Measurements from ENCODE around the gene NUDT3.

NUDT3 gene

DNA sequence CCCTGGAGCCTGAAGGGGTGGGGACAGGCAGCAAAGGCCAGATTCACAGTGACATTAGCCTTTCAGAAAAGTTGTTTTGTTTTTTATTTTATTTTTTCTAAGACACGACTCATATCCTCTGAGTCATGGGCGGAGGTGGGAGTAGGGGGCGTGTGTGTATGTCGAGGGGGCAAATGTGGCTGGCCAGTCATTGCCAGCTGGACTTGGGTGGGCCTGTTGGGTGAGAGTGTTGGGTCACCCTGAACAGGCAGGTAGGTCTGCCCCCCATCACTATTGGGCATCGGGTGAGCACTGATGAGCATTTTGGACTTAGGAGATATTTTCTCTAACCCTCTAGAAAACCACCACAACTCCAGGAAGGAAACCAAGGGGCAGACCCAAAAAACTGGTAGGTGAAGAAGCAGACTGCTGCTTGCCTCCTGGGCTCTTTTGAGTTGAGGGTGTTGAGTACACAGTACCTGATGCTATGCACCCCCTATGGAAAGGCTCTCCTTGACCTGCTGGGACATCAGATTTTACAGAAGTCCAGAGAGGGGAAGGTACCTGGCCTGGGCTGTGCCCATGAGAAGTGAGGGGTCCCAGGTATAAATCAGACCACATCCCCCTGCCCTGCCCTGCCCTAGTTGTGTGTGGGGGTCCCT, 149.2 kb downstream of the NUDT3 start:
- no peak overlapping the region for H3K4me3 ChIP-seq (ENCODE audit: low read length)
- TF ChIP-seq, protein P1, sequence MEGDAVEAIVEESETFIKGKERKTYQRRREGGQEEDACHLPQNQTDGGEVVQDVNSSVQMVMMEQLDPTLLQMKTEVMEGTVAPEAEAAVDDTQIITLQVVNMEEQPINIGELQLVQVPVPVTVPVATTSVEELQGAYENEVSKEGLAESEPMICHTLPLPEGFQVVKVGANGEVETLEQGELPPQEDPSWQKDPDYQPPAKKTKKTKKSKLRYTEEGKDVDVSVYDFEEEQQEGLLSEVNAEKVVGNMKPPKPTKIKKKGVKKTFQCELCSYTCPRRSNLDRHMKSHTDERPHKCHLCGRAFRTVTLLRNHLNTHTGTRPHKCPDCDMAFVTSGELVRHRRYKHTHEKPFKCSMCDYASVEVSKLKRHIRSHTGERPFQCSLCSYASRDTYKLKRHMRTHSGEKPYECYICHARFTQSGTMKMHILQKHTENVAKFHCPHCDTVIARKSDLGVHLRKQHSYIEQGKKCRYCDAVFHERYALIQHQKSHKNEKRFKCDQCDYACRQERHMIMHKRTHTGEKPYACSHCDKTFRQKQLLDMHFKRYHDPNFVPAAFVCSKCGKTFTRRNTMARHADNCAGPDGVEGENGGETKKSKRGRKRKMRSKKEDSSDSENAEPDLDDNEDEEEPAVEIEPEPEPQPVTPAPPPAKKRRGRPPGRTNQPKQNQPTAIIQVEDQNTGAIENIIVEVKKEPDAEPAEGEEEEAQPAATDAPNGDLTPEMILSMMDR (IDR thresholded peaks at IDR 0.05; ENCODE audit: insufficient read depth, low read depth, low read length, missing control alignments) = no peak
- peak; percentile 35 for DNase-seq (ENCODE audit: low read depth)

DNA sequence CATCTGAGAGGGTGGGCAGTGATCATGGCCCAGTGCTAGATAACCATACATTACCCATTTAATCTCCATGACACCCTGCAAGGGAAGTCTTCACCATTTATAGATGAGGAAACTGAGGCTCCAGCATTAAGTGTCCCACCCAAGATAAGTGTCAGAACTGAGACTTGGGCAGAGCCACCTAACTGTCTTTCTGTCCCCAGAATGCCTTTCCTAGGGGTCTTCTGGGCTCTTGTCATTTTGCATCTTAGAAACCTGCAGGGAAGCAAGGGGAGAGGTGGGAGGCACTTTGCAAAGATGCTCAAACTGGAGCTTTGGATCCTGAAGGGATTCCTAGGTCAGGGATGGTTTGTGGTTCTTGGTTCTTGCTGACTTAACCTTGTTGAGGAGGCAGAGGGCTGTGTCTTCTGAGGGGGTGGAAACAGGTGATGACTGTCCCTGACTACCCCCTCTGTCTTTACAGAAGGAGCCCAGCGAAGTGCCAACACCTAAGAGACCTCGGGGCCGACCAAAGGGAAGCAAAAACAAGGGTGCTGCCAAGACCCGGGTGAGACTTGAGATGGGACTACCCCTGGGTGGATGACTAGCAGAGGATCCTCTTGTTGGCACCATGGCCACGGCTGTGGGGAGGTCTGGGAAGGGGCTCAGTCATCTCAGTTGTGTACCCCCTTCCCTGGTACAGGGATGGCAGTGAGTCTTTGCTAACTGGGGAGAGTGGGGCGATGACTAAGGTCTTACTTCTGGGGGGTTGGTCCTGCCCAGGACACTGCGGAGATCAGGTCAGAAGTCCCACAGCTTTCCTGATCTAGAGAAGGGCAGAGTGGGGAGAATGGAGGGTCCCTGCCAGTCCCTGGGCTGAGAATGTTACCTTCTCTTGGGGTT, 150.0 kb downstream of the NUDT3 start:
- H3K4me3 ChIP-seq (ENCODE audit: low read length) = no peak overlapping the region
- DNase-seq (ENCODE audit: low read depth) = no peak
- TF ChIP-seq, protein P1 (IDR thresholded peaks at IDR 0.05; ENCODE audit: insufficient read depth, low read depth, low read length, missing control alignments) = no peak

DNA sequence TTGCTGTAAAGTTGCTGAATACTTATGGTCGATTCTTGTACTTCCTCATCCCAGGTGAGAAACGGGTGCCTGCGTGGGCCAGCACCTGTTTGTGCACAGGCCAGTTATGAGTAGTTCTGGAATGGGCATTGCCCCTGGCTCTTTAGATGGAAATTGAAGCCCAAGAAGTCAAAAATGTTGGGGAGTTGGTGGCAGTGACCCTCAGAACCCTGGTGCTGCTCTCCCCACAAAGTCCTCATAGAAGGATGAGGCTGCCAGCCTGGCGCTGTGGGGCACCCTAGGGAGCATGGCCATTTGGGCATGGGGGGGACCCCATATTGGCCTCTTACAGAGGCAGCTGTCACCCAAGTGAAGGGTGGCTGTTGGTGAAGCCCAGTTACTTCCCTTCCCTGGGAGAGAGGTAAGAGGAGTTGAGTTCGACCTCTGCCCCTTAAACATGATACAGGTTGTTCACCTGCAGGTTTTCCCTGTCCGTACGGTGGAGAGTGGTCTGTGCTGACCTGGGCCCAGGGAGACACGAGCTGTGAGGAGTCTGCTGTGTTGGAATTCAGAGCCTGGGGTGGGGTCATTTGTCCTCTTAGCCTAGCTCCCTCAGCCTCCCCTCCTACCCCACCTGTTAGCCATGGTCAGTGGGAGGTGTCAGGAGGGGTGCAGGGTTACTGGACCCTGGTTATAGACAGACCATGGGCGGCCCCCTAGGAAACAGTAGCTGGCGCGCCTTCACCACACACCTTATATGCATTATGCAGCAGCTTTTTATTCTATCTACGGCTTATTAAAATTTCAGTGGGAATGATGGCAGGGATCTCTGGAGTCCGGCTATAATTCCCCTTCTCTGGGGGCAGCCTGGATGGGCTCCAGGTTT, 150.9 kb downstream of the NUDT3 start:
- TF ChIP-seq, protein P1 (IDR thresholded peaks at IDR 0.05; ENCODE audit: insufficient read depth, low read depth, low read length, missing control alignments) = no peak
- no peak for DNase-seq (ENCODE audit: low read depth)
- H3K4me3 ChIP-seq (ENCODE audit: low read length) = no peak overlapping the region

DNA sequence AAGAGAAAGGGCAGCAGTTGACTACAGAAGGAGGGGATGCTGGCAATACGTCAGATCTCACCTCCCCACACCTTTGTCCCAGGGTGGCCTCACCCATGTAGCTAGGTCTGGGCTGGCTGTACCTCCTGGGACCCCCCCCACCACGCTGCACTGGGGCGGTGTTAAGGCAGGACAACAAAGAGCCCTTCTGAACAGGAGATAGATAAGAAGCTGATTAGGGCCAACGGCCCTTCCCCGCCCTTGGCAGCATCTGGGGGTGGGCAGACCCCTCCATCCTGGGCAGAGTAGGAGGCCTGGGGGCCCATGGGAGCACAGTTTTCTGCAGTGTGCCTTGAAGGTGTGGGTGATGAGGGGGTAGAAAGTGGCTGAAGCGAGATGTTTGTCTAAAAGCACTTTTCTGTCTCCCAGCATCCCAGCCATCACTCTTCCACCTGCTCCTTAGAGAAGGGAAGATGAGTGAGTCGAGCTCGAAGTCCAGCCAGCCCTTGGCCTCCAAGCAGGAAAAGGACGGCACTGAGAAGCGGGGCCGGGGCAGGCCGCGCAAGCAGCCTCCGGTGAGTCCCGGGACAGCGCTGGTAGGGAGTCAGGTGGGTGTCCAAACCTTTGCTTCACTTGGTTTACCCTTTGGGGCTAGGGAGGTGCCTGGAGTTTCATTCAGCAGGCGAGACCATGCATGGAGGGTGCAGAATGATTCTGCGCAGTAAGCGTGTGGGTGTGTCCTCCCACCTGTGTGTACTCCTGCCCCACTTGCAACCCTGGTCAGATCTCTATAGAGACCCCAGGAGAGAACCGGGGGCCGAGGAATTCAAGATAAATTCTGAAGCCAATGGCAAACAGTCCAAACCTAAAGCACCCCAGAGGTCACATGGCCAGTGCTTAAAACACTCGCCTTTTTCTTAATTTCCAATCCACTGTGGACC, 151.9 kb downstream of the NUDT3 start:
- TF ChIP-seq, protein P1 (IDR thresholded peaks at IDR 0.05; ENCODE audit: insufficient read depth, low read depth, low read length, missing control alignments) = no peak
- H3K4me3 ChIP-seq (ENCODE audit: low read length) = no peak overlapping the region

DNA sequence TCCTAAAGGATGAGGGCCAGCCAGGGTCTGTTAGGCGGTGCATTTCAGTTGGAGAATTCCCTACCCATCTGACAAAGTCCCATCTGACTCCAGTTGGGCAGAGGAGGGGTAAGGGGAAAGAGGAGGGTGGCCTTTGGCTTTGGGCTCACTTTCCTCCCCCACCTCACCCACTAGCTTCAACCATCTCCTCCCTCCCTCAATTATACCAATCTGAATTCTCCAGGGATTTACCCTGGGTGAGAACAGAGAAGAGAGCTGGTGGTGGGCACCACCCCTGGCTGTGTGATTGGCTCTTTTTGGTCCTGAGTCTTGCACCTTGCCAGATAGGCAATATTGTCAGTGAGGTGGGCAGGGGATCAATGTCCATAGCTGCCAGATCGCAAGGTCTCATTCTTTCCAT, 152.6 kb downstream of the NUDT3 start:
- H3K4me3 ChIP-seq (ENCODE audit: low read length) = no peak overlapping the region
- no peak for DNase-seq (ENCODE audit: low read depth)
- TF ChIP-seq, protein P1 (IDR thresholded peaks at IDR 0.05; ENCODE audit: insufficient read depth, low read depth, low read length, missing control alignments) = no peak

More for the DNA sequence above, 151.9 kb downstream of the NUDT3 start:
- DNase-seq (ENCODE audit: low read depth) = no peak

DNA sequence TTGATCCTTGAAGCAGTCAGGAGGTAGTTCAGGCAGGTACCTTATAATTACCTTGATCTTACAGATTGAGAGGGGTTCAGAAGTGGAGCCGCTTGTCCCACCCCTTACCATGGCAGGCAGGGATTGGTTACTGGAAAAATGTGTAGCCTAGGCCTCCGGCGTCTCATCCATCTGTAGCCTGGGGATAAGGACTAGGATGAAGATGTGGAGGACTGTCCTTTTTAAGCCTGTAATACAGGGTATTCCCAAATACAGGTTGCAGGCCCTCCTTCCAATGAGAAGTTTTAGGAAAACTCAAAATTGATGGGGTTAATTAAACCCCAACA, 153.0 kb downstream of the NUDT3 start:
- H3K4me3 ChIP-seq (ENCODE audit: low read length) = no peak overlapping the region
- TF ChIP-seq, protein P1 (IDR thresholded peaks at IDR 0.05; ENCODE audit: insufficient read depth, low read depth, low read length, missing control alignments) = no peak
- no peak for DNase-seq (ENCODE audit: low read depth)
